ENCODE data around the gene KRTAP4-5.
"Not testable (repeated sequence)": the region's sequence is repeated elsewhere in the genome, so short reads cannot be mapped to it uniquely, and the experiment has no call there.

KRTAP4-5 gene

GRCh38 chr17:41145261-41145660 is 4.4 kb downstream of the KRTAP4-5 start:
- DNase-seq = no peak

- no peak for DNase-seq
Observed at GRCh38 chr17:41144846-41145245, 4.8 kb downstream of the KRTAP4-5 start.

GRCh38 chr17:41141361-41141760 is 8.3 kb downstream of the KRTAP4-5 start:
- no peak for DNase-seq

- DNase-seq = no peak
Observed at GRCh38 chr17:41140360-41141131, 9.1 kb downstream of the KRTAP4-5 start, which contains the start of gene KRTAP4-6. Gene KRTAP4-6 (minus strand): TSS chr17:41140544. CDS start chr17:41140487, 57 bp downstream.

GRCh38 chr17:41139865-41140264 is 9.8 kb downstream of the KRTAP4-5 start:
- DNase-seq = not testable (repeated sequence)

- no peak for DNase-seq
Observed at GRCh38 chr17:41133880-41134735, 15.5 kb downstream of the KRTAP4-5 start.

GRCh38 chr17:41131979-41132378 is 17.6 kb downstream of the KRTAP4-5 start:
- DNase-seq = no peak

- DNase-seq = no peak
Observed at GRCh38 chr17:41127371-41127770, 22.3 kb downstream of the KRTAP4-5 start.

GRCh38 chr17:41126412-41126811 is 23.2 kb downstream of the KRTAP4-5 start:
- DNase-seq = no peak

GRCh38 chr17:41125064-41125463 is 24.6 kb downstream of the KRTAP4-5 start:
- no peak for DNase-seq

- not testable (repeated sequence) for DNase-seq
Observed at GRCh38 chr17:41123991-41124371, 25.6 kb downstream of the KRTAP4-5 start, which contains the start of gene KRTAP4-12. Gene KRTAP4-12 (minus strand): TSS chr17:41124182. CDS start chr17:41124122, 60 bp downstream.

- DNase-seq = not testable (repeated sequence)
Observed at GRCh38 chr17:41123292-41123990, 26.2 kb downstream of the KRTAP4-5 start.

- no peak for DNase-seq
Observed at GRCh38 chr17:41121742-41122141, 27.9 kb downstream of the KRTAP4-5 start.

- DNase-seq = not testable (repeated sequence)
Observed at GRCh38 chr17:41119696-41120690, 29.6 kb downstream of the KRTAP4-5 start.

GRCh38 chr17:41118721-41119120 is 30.9 kb downstream of the KRTAP4-5 start:
- DNase-seq = no peak

GRCh38 chr17:41117846-41118386 is 31.7 kb downstream of the KRTAP4-5 start, which contains the start of gene KRTAP4-11:
Gene KRTAP4-11 (minus strand): TSS chr17:41118373. CDS start chr17:41118315, 58 bp downstream.
- DNase-seq = not testable (repeated sequence)

- DNase-seq = no peak
Observed at GRCh38 chr17:41116297-41116696, 33.3 kb downstream of the KRTAP4-5 start.

GRCh38 chr17:41111151-41111885 is 38.3 kb downstream of the KRTAP4-5 start:
- no peak for DNase-seq

GRCh38 chr17:41108728-41109386 is 40.8 kb downstream of the KRTAP4-5 start:
- not testable (repeated sequence) for DNase-seq

- no peak for DNase-seq
Observed at GRCh38 chr17:41107941-41108450, 41.6 kb downstream of the KRTAP4-5 start.

Data from activated CD4-positive, alpha-beta T cell treated with anti-CD3 and anti-CD28 coated beads, Interleukin-2, amount 50 U/mL, for 4 hours (primary cell).